ENCODE measurements around the gene DMWD.

The DMWD gene

GRCh38 chr19:45765702-45766295, 26.8 kb downstream of the DMWD start:
- Histone ChIP-seq H3K27me3 (replicated peaks; ENCODE audit: control insufficient read depth, insufficient read depth, low read length, poor library complexity, severe bottlenecking) (peaks cover 20% of the 10 kb centered on the region), H3K27ac (ENCODE audit: insufficient read depth, low read length, poor library complexity, severe bottlenecking) (no peak overlapping the region)

DNA sequence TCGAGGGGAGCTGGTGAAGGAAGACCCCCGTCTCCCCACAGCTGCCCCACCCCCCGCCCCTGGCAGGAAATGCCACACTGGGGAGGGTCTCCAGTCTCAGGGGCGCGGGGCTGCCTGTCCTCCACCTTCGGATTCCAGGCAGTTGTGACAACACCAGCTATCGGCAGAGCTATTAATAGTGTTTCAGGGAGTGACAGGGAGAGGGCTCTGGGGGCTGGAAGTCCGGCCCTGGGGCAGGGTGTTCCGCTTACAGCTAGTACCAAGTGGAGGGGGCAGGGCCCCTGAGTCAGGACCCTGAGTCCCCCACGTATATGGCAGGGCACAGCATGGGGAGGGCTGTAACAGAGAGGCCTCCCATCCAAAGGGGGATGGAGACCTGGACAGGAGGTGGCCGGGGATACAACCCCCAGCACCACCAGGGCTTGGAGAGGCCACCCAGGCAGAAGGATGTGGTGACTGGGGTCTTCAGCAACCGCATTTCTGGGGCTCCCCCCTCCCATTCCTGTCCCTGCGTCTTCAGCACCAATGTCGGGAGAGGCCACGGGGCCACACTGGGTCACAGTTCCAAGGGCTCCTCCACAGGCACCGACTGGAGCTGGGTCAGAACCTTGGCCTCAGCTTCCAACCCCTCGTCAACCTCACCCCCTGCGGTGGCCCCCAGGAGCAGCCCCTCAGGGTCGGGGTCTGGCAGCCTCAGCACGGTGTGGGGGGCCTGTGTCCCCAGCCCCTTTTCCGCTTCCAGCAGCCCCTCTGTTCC, 27.5 kb downstream of the DMWD start:
- Histone ChIP-seq H3K9me3 (ENCODE audit: control insufficient read depth, low read length) (no peaks in the 10 kb centered on the region), H3K4me1 (ENCODE audit: control insufficient read depth, insufficient read depth, low read length, poor library complexity, severe bottlenecking) (peaks cover 22% of the 10 kb centered on the region), H3K27ac (ENCODE audit: insufficient read depth, low read length, poor library complexity, severe bottlenecking) (no peak overlapping the region), H3K36me3 (ENCODE audit: control insufficient read depth, insufficient read depth, low read length) (no peaks in the 10 kb centered on the region), H3K4me3 (ENCODE audit: insufficient read depth, low read depth, low read length, poor library complexity, severe bottlenecking) (no peak overlapping the region), H3K27me3 (replicated peaks; ENCODE audit: control insufficient read depth, insufficient read depth, low read length, poor library complexity, severe bottlenecking) (peaks cover 20% of the 10 kb centered on the region)
- no peak for DNase-seq

More at GRCh38 chr19:45765702-45766295, 26.8 kb downstream of the DMWD start:
- no peaks in the 10 kb centered on the region for H3K9me3 ChIP-seq (ENCODE audit: control insufficient read depth, low read length)
- H3K4me1 ChIP-seq (ENCODE audit: control insufficient read depth, insufficient read depth, low read length, poor library complexity, severe bottlenecking) = peaks cover 27% of the 10 kb centered on the region
- H3K4me3 ChIP-seq (ENCODE audit: insufficient read depth, low read depth, low read length, poor library complexity, severe bottlenecking) = no peak overlapping the region
- H3K36me3 ChIP-seq (ENCODE audit: control insufficient read depth, insufficient read depth, low read length) = no peaks in the 10 kb centered on the region
- no peak for DNase-seq

- no peak for DNase-seq
- no peak overlapping the region for H3K27ac ChIP-seq (ENCODE audit: insufficient read depth, low read length, poor library complexity, severe bottlenecking)
- H3K9me3 ChIP-seq (ENCODE audit: control insufficient read depth, low read length) = no peaks in the 10 kb centered on the region
- H3K36me3 ChIP-seq (ENCODE audit: control insufficient read depth, insufficient read depth, low read length) = no peaks in the 10 kb centered on the region
- H3K4me3 ChIP-seq (ENCODE audit: insufficient read depth, low read depth, low read length, poor library complexity, severe bottlenecking) = no peak overlapping the region
- H3K4me1 ChIP-seq (ENCODE audit: control insufficient read depth, insufficient read depth, low read length, poor library complexity, severe bottlenecking) = peaks cover 15% of the 10 kb centered on the region
- H3K27me3 ChIP-seq (replicated peaks; ENCODE audit: control insufficient read depth, insufficient read depth, low read length, poor library complexity, severe bottlenecking) = peaks cover 20% of the 10 kb centered on the region
Measured at GRCh38 chr19:45764475-45764874, 28.2 kb downstream of the DMWD start.

- Histone ChIP-seq H3K4me1 (ENCODE audit: control insufficient read depth, insufficient read depth, low read length, poor library complexity, severe bottlenecking) (peaks cover 10% of the 10 kb centered on the region), H3K36me3 (ENCODE audit: control insufficient read depth, insufficient read depth, low read length) (no peaks in the 10 kb centered on the region), H3K27me3 (replicated peaks; ENCODE audit: control insufficient read depth, insufficient read depth, low read length, poor library complexity, severe bottlenecking) (peaks cover 20% of the 10 kb centered on the region), H3K4me3 (ENCODE audit: insufficient read depth, low read depth, low read length, poor library complexity, severe bottlenecking) (no peak overlapping the region), H3K27ac (ENCODE audit: insufficient read depth, low read length, poor library complexity, severe bottlenecking) (no peak overlapping the region), H3K9me3 (ENCODE audit: control insufficient read depth, low read length) (no peaks in the 10 kb centered on the region)
- DNase-seq = no peak
Measured at GRCh38 chr19:45763691-45764294, 28.9 kb downstream of the DMWD start.

DNA sequence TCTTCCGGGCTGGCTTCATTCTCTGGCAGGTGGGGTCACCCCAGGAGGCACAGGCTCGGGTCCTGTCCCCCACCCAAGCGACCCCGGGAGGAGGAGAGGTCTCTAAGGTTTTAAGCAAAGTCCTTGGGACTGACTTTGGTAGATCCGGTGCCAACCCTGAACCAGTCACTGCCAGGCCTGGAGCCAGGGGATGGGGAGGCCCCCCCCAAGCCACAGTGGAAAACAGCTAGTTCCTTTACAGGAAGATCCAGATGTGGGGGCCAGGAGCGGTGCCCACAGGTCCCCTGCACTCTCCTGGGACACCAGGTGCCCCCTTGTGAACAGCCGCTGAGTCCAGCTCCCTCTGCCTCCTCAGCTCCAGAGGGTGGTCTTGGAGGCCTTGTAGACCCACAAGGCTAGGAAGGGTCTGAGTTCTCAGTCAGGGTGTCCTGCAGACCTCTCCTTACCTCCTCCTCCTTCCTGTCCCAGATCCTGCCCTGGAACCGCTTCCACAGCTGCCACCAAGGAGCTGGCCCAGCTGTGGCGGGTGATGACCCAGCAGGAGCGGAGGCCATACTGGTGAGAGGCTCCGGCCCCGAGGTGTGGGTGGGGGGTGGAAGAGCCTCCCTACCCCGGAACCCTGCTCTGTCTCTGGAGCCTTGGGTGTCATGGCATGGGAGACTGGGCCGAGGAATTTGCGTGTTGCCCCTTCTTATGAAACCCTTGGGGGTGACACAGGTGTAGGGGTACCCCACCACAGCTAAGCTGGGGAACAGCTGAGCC, 29.6 kb downstream of the DMWD start:
- DNase-seq = no peak

DNA sequence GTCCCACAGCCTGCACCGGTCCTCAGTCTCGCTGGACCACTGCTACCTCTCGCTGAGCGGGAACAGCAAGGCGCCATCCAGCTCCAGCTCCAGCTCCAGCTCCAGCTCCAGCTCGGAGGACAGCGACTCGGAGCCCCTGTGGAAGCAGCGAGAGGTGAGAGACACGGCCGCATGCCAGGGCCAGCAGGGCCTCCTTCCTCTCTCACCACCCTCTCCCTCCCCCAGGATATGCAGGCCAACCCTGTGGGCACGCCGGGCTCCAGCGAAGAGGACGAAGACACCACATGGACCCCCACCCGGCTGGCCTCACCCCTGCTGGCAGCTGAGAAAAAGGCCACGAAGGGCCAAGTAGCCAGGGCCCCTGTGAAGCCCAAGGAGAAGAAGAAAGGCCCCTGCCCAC, 30.9 kb downstream of the DMWD start:
- no peak for DNase-seq
- Histone ChIP-seq H3K4me1 (ENCODE audit: control insufficient read depth, insufficient read depth, low read length, poor library complexity, severe bottlenecking) (no peaks in the 10 kb centered on the region), H3K27ac (ENCODE audit: insufficient read depth, low read length, poor library complexity, severe bottlenecking) (no peak overlapping the region), H3K4me3 (ENCODE audit: insufficient read depth, low read depth, low read length, poor library complexity, severe bottlenecking) (no peak overlapping the region), H3K27me3 (replicated peaks; ENCODE audit: control insufficient read depth, insufficient read depth, low read length, poor library complexity, severe bottlenecking) (peaks cover 14% of the 10 kb centered on the region), H3K36me3 (ENCODE audit: control insufficient read depth, insufficient read depth, low read length) (no peaks in the 10 kb centered on the region), H3K9me3 (ENCODE audit: control insufficient read depth, low read length) (no peaks in the 10 kb centered on the region)

More for the DNA sequence above, 29.6 kb downstream of the DMWD start:
- H3K4me3 ChIP-seq (ENCODE audit: insufficient read depth, low read depth, low read length, poor library complexity, severe bottlenecking) = no peak overlapping the region
- no peak overlapping the region for H3K27ac ChIP-seq (ENCODE audit: insufficient read depth, low read length, poor library complexity, severe bottlenecking)
- no peaks in the 10 kb centered on the region for H3K9me3 ChIP-seq (ENCODE audit: control insufficient read depth, low read length)
- H3K36me3 ChIP-seq (ENCODE audit: control insufficient read depth, insufficient read depth, low read length) = no peaks in the 10 kb centered on the region
- peaks cover 20% of the 10 kb centered on the region for H3K27me3 ChIP-seq (replicated peaks; ENCODE audit: control insufficient read depth, insufficient read depth, low read length, poor library complexity, severe bottlenecking)
- H3K4me1 ChIP-seq (ENCODE audit: control insufficient read depth, insufficient read depth, low read length, poor library complexity, severe bottlenecking) = peaks cover 6% of the 10 kb centered on the region

GRCh38 chr19:45758921-45759320, 33.7 kb downstream of the DMWD start:
- Histone ChIP-seq H3K4me1 (ENCODE audit: control insufficient read depth, insufficient read depth, low read length, poor library complexity, severe bottlenecking) (no peaks in the 10 kb centered on the region), H3K27me3 (replicated peaks; ENCODE audit: control insufficient read depth, insufficient read depth, low read length, poor library complexity, severe bottlenecking) (peaks cover under 1% of the 10 kb centered on the region), H3K4me3 (ENCODE audit: insufficient read depth, low read depth, low read length, poor library complexity, severe bottlenecking) (no peak overlapping the region), H3K9me3 (ENCODE audit: control insufficient read depth, low read length) (no peaks in the 10 kb centered on the region), H3K36me3 (ENCODE audit: control insufficient read depth, insufficient read depth, low read length) (no peaks in the 10 kb centered on the region), H3K27ac (ENCODE audit: insufficient read depth, low read length, poor library complexity, severe bottlenecking) (no peak overlapping the region)
- no peak for DNase-seq

GRCh38 chr19:45757695-45758094, 35.0 kb downstream of the DMWD start:
- Histone ChIP-seq H3K27ac (ENCODE audit: insufficient read depth, low read length, poor library complexity, severe bottlenecking) (no peak overlapping the region), H3K27me3 (replicated peaks; ENCODE audit: control insufficient read depth, insufficient read depth, low read length, poor library complexity, severe bottlenecking) (no peaks in the 10 kb centered on the region), H3K4me1 (ENCODE audit: control insufficient read depth, insufficient read depth, low read length, poor library complexity, severe bottlenecking) (no peaks in the 10 kb centered on the region), H3K36me3 (ENCODE audit: control insufficient read depth, insufficient read depth, low read length) (no peaks in the 10 kb centered on the region), H3K9me3 (ENCODE audit: control insufficient read depth, low read length) (no peaks in the 10 kb centered on the region), H3K4me3 (ENCODE audit: insufficient read depth, low read depth, low read length, poor library complexity, severe bottlenecking) (no peak overlapping the region)
- DNase-seq = no peak

- Histone ChIP-seq H3K4me3 (ENCODE audit: insufficient read depth, low read depth, low read length, poor library complexity, severe bottlenecking) (no peak overlapping the region), H3K27me3 (replicated peaks; ENCODE audit: control insufficient read depth, insufficient read depth, low read length, poor library complexity, severe bottlenecking) (no peaks in the 10 kb centered on the region), H3K9me3 (ENCODE audit: control insufficient read depth, low read length) (no peaks in the 10 kb centered on the region), H3K36me3 (ENCODE audit: control insufficient read depth, insufficient read depth, low read length) (no peaks in the 10 kb centered on the region), H3K27ac (ENCODE audit: insufficient read depth, low read length, poor library complexity, severe bottlenecking) (no peak overlapping the region), H3K4me1 (ENCODE audit: control insufficient read depth, insufficient read depth, low read length, poor library complexity, severe bottlenecking) (no peaks in the 10 kb centered on the region)
- no peak for DNase-seq
Measured at GRCh38 chr19:45754323-45754722, 38.3 kb downstream of the DMWD start.

Measured in effector memory CD4-positive, alpha-beta T cell (primary cell).